Measurements from ENCODE around the gene TMEM200A.

The TMEM200A gene

GRCh38 chr6:130377915-130378314, 12.1 kb downstream of the TMEM200A start:
- DNase-seq (ENCODE audit: low read depth), result no peak

DNA sequence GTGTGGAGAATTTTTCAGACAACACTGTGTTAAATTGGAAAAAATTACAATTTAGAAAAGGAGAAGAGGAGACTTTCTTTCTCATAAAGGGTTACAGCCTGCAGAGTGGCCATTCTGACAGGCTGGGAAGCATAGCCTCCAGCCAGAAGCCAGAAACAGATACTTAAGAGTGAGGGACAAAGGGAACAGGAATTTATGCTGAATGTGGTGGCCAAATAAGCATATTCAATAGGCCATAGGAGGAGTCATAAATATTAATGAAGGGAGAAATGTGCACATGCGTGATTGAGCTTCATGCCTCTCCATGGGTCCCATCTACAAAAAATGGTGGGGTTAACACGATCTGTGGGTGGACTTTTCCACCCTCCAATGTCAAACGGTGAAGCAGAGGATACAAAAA, 13.4 kb downstream of the TMEM200A start:
- no peak for DNase-seq (ENCODE audit: low read depth)

DNA sequence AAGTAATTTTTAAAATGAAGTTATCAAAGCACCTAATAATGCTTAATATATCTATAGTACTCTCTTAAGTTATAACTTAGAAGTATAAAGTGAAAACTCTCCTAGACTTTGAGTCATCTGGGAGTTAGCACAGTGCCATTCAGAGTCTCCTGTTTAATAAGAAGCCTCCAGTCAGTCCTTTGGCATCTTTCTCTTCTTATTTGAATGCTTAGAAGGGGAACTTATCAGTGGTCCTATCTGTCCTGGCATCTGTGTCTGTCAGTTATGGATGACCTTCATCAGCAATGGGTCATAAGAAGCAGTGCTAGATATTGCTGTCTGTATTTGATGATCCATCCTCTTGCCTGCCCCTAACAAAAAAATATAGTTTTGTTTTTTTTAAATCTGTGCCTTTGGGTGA, 15.2 kb downstream of the TMEM200A start:
- DNase-seq (ENCODE audit: low read depth), result no peak

DNA sequence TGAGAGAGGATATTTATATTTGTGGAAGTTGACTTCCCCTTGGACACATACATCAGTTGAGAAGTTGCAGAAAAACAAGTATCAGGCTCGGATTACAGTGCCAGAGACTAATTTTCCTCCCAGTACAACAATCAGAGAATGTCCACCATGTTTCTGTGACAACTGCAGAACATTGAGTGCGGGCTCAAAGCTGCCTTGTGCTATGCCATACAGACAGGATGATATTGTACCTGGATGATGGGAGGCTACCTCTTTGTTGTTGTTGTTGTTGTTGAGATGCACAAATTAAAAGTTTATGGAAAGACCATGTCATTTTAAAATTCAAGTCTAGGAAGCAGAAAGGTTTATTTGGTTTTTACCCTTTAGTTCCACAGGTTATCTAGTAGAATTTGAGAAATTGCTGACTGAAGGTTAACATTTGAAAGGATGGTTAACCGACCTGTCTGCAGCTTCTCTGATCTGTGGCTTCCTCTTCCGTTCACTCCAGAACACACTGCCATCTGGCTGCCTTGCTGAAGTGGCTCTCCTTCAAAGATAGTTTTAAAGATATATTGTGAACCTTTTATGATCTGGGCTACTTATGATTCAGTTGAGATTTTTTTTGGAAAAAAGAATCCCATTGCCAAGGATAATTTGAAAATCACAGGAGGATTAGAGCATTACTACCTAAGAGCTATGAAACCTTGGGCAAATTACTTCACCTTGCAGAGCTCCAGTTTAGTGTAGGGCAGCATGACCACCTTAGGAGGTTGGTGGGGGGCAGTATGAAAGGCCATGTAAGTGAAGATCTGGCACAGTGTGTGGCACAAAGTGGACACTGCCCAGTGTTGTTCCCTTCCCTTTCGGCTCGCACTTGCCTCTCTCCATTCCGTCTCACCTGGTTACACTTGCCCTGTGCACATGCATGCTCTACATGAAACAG, 15.9 kb downstream of the TMEM200A start:
- no peak for DNase-seq (ENCODE audit: low read depth)

GRCh38 chr6:130382872-130383490, 17.2 kb downstream of the TMEM200A start:
- no peak for DNase-seq (ENCODE audit: low read depth)

DNA sequence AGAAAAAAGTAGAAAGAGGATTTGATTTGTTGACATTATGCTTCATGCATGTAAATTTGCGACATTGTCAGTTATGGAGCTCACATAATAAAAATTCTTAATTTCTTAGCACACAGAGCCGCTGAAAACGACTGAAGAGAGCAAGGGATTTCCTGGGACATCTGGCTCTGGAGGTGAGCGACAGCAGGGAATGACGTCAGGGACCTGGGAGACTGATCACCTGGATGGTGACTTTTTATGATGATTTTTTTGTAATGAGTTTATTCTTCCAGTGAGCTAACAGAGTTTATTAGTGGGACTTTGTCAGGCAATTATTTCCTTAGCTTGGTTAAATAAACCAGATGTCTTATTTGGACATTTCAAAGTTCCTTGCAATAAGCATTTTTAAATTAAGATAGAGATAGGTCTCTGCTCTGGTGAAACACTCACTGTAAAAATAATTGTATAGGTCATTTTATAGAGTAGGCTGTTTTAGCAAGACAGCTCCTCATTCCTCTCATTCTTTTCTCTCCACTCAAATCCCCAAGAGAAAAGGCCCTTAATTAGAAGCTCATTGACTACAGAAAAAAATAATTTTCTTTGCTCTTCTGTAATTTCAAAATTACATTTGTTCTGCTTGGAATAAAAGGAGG, 19.4 kb downstream of the TMEM200A start:
- no peak for DNase-seq (ENCODE audit: low read depth)

DNA sequence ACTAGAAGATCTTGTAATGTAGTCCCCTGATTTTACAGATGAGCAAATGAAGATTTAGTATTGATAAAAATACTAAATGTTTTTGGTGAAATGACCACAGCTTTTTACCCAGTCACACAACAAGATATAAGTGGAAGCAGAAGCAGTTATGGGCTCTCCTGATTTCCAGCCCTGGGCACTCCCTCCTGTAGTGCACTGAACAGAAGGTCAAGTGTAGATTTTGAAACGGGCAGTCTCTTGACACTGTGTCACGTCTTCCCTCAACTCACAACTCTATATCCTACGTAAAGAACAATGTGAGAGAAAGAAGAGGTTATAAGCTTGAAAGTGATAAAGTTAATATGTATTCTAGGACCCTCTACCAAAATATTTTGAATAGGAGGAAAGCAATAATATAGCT, 23.3 kb downstream of the TMEM200A start:
- no peak for DNase-seq (ENCODE audit: low read depth)

GRCh38 chr6:130390890-130391289, 25.1 kb downstream of the TMEM200A start:
- no peak for DNase-seq (ENCODE audit: low read depth)

- no peak for DNase-seq (ENCODE audit: low read depth)
These were observed 27.5 kb downstream of the TMEM200A start for GRCh38 chr6:130393306-130393705.

DNA sequence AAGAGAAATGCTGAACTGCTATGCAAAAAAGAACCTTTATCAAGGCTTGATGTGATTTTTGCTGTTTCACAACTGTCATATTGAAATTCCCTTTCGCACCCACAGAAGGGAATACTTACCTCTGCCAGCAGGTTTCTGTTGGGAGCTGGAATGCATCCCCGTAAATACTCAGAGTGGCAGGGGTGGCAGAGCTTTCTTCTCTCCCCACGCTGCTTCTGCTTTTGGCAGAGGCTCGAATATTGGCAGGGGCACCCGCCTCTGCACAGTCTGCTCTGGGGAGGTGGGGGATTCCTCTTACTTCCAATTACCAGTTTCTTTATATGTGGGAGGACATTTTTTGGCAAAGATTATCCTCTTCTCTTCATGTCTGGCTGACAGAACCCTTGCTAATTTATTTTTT, 28.4 kb downstream of the TMEM200A start:
- no peak for DNase-seq (ENCODE audit: low read depth)

- DNase-seq (ENCODE audit: low read depth), result no peak
These were observed 29.3 kb downstream of the TMEM200A start for GRCh38 chr6:130395164-130395563.

DNA sequence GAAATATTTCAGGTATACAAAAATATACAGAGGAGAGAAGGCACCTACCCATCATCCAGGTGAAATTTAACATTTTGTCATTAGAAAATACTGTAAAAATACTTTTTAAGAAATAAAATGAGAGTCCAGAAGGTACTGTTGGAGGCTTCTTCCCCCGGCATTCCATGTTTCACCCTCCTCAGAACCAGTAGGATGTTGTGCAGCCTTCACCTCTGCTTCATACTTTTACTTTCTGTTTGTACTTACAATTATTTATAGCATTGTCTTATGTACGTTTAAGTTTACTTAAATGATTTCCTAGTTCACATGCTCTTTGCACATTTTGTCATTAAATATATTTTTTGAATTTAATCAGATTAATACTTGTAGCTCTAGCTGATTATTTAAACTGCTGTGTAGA, 30.9 kb downstream of the TMEM200A start:
- DNase-seq (ENCODE audit: low read depth), result no peak

GRCh38 chr6:130405549-130405948, 39.7 kb downstream of the TMEM200A start:
- no peak for DNase-seq (ENCODE audit: low read depth)

DNA sequence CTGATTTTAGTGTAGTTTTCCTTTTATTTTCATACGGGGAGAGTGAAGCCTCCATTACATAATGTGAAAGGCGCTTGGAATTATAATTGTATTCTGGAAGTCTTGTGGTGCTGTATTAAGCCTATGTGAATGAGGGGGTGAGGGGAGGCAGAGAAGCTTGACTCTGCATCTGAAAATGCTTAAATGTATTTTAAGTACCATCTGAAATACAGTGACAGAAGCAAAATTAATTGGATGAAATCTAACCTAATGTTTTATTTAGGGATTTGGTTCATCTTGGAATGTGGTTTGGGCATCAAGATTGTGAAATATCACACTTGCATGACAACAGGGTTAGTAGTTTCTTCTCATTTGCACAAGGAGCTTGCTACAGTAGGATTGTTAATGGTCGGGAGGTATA, 41.2 kb downstream of the TMEM200A start:
- DNase-seq (ENCODE audit: low read depth), result no peak

- DNase-seq (ENCODE audit: low read depth), result no peak
These were observed 43.7 kb downstream of the TMEM200A start for GRCh38 chr6:130409418-130410100.

DNA sequence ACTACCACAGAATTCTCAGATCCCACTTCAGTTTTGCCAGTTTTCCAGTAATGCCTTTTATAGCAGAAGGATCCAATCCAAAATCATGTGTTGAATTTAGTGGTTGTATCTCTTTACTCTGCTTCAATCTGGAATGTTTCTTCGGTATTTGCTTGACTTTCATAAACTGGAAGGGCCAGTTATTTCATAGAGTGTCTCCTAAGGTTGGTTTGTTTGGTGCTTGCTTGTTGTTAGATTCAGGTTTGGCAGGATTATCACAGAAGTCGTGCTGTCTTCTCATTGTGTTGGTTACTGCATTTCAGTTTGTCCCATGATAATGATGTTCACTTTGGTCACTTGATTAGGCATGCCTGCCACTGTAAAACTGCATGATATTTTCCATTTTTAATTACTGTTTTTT, 45.7 kb downstream of the TMEM200A start:
- DNase-seq (ENCODE audit: low read depth), result no peak

DNA sequence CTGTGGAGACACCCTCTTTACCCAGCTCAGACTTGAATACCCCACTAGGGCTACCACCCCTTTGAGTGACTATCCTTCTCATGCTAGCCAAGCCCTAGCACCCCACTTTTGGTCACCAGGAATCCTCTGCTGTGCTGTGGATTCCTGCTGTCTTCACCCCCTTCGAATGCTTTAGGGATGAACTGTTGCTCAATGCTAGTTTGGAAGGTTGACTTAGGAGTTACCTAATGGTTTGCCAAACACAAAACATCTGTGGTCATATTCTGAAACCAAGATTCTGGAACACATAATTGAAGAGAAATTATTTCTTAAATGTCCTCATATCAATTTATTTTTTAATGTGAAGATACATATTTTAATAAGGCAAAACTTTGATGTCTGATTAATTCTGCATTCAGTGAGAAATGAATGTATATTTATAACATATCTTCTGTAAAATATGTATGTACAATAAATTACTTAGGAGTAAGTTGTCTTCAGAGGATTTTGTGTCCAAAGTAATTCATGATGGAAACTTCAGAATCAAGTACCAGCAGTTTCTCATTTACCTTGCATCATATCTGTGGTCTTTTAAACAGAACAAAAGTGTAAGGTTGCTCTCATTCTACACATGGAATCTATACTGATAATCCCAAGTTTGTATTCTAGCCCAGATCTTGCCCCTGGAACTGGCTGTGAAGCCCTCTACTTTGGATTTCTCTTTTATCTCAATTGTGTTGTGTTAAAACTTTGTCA, 46.9 kb downstream of the TMEM200A start:
- DNase-seq (ENCODE audit: low read depth), result no peak

GRCh38 chr6:130417951-130418350, 52.1 kb downstream of the TMEM200A start:
- no peak for DNase-seq (ENCODE audit: low read depth)

- no peak for DNase-seq (ENCODE audit: low read depth)
These were observed 55.1 kb downstream of the TMEM200A start for GRCh38 chr6:130420911-130421310.

DNA sequence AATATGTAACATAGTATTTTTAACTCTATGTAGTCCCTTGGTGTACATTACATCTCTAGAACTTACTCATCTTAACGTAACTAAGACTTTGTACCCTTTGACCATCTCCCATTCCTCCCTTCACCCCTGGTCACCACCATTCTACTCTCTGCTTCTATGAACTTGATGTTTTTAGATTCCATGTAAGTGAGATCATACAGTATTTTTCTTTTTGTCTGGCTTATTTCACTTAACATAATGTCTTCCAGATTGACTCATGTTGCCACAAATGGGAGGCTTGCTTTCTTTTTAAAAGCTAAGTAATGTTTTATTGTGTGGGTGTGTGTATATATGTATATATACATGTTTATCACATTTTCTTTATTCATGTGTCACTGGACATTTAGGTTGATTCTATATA, 55.8 kb downstream of the TMEM200A start:
- DNase-seq (ENCODE audit: low read depth), result no peak

DNA sequence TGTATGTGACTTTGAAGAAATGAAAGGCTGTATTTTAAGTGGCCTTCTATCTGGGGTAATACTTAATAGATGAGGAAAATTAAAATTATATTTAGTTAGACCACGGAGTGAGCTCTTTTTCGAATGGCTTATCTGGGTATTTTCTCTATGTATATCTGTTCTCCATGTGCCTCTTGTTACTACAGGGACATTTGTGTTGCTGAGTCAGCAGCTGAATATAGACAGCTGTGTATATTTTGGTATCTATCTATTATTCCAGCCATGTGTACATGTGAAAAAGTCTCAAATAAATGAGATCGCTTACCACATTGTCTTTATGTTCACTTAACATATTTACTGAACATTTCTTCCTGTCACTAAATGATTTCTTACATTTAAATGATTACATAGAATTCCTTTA, 57.2 kb downstream of the TMEM200A start:
- no peak for DNase-seq (ENCODE audit: low read depth)

- no peak for DNase-seq (ENCODE audit: low read depth)
These were observed 58.9 kb downstream of the TMEM200A start for GRCh38 chr6:130424710-130425109.
